A549 treated with GW870086 at 1 μM for 4 hours (cell line): Measurements from ENCODE around the gene PDE3A. TPM values are rescaled to one million over a fixed set of nuclear protein-coding genes. Genes with fewer than 3 reads are reported as not detected.

ENCODE experiments used
- total RNA-seq: library from RNA; stranded (reverse); fragments of 200-300 nt; extraction: Qiagen RNA extraction; gene quantifications from 5 replicates; pipeline ENCODE4 v1.2.3, GENCODE V29; 2022; ENCODE audit warnings: low read depth

Gene PDE3A
- 2.2 to 3.1 TPM (median 2.8 TPM) in 5 replicates for total RNA-seq

GRCh38 chr12:20368114-20368650 lies at the start of gene PDE3A:
Gene PDE3A, plus strand, starts transcription at chr12:20368537. Its CDS starts 748 bp downstream, at chr12:20369285.

GRCh38 chr12:20695232-20695631 lies 326.9 kb downstream of the PDE3A start, which contains the start of gene SLCO1C1:
Gene SLCO1C1, plus strand, starts transcription at chr12:20695332. Its CDS starts 4,245 bp downstream, at chr12:20699577.

